Chondrocyte (in vitro differentiated cells): Measurements from ENCODE around the gene FECH. TPM values are rescaled to one million over a fixed set of nuclear protein-coding genes. Genes with fewer than 3 reads are reported as not detected.

ENCODE experiments used
- DNase-seq: peaks from one replicate; pipeline ENCODE4 v3.0.0; 2021; ENCODE audit warnings: mixed read lengths, low spot score
- H3K27ac Mint-ChIP-seq: one replicate; pipeline ENCODE4 v1.8.0; 2021; ENCODE audit warnings: mild to moderate bottlenecking, moderate library complexity, mixed read lengths; ENCODE audit not compliant: unreplicated experiment
- H3K27me3 Mint-ChIP-seq: 2 replicates; pipeline ENCODE4 v1.8.0; 2021; ENCODE audit warnings: low read depth, mixed read lengths
- H3K36me3 Mint-ChIP-seq: 2 replicates; pipeline ENCODE4 v1.8.0; 2021; ENCODE audit warnings: low read depth, mixed read lengths
- H3K4me1 Mint-ChIP-seq: 2 replicates; pipeline ENCODE4 v1.8.0; 2021; ENCODE audit warnings: low read depth, mild to moderate bottlenecking, mixed read lengths
- H3K4me3 Mint-ChIP-seq: one replicate; pipeline ENCODE4 v1.8.0; 2021; ENCODE audit warnings: mild to moderate bottlenecking, moderate library complexity, mixed read lengths; ENCODE audit not compliant: unreplicated experiment
- H3K9me3 Mint-ChIP-seq: 2 replicates; pipeline ENCODE4 v1.8.0; 2021; ENCODE audit warnings: low read depth, mixed read lengths
- CTCF ChIP-seq: fragments of 200-600 bp; sonication (generic); IDR thresholded peaks from 2 replicates; pipeline ENCODE4 v1.5.0; 2021; ENCODE audit warnings: antibody characterized with exemption, mild to moderate bottlenecking, moderate library complexity
- total RNA-seq: library from RNA; stranded (reverse); gene quantifications from 3 replicates; pipeline ENCODE4 v1.2.1, GENCODE V29; 2021

Gene FECH
- total RNA-seq, 1 donor from 2014 or later: 25.9 TPM

DNA sequence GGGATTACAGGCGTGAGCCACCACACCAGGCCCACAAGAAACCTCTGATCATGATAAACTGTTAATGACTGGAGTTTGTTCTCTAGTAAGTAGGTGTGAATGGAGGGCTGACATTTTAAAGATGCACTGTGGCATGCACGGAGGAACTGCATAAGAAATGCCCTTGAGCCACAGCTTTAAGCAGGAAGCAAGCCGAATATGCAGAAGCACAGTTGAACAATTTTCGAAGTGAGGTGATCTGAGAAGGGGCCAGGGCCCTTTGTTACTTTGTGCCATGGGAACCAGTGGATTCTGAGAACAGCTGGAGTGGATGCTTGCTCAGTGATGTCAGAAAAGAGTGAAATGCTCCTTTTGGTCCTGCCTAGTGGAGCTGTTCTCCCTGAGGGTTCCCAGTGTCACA, 16.3 kb downstream of the FECH start:
- H3K27ac Mint-ChIP-seq: no peak overlapping the region
- peaks cover 42% of the 10 kb centered on the region for H3K36me3 Mint-ChIP-seq
- DNase-seq: no peak
- TF ChIP-seq CTCF: no peak
- no peaks in the 10 kb centered on the region for H3K9me3 Mint-ChIP-seq
- H3K4me3 Mint-ChIP-seq: no peak overlapping the region
- H3K27me3 Mint-ChIP-seq: no peaks in the 10 kb centered on the region
- no peaks in the 10 kb centered on the region for H3K4me1 Mint-ChIP-seq

DNA sequence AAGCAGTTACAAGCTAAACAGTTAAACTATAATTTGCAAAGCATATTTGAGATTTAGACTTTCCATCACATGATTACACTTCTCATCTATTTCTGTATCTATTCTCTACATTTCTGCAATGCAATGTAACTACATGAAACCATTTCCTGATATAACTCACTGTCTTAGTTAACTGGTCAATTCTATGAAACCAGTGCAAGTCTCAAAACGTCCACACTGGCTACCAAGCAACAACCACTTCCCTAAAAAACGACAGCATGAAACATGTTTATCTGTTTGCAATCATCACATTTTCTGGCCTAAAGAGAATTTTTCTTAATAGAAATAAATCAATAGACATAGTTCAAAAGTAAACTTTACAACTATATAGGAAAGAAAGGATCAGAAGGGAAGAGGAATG, 17.4 kb downstream of the FECH start:
- no peak for TF ChIP-seq CTCF
- H3K9me3 Mint-ChIP-seq: no peaks in the 10 kb centered on the region
- no peak overlapping the region for H3K4me3 Mint-ChIP-seq
- no peaks in the 10 kb centered on the region for H3K4me1 Mint-ChIP-seq
- no peak for DNase-seq
- peaks cover 39% of the 10 kb centered on the region for H3K36me3 Mint-ChIP-seq
- no peaks in the 10 kb centered on the region for H3K27me3 Mint-ChIP-seq
- H3K27ac Mint-ChIP-seq: no peak overlapping the region

DNA sequence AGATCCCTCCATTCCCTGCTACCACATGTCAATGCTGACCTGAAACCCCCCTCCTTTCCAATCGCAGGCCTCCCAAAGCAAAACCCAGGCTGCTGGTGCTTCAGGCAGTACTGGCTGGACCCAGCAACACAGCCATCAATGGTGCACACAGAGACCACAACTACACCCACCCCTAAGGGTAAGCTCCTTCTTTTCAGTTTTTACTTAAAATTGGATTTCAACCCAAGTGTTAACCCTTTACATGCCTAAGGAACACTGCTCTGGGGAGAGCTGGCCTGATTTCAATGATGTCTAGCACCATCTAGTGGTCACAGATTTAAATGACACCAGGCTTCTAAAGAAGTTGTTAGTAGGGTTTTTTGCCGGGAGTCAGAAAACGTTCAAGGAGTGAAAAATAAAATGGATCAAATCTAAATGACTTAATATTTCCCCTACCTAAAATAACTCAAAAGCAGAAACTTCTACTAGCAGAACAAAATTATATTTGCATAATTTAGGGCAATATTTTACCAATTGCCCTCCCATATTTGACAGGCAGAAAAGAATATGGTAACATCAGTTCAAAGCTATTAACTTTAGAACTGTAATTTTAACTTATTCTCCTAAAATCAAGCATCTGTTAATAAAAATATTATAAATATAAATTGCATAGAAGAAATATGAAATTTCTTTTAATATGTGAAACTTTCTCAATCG, 24.6 kb downstream of the FECH start:
- Mint-ChIP-seq H3K4me3 (no peak overlapping the region), H3K9me3 (no peaks in the 10 kb centered on the region), H3K27me3 (no peaks in the 10 kb centered on the region), H3K27ac (no peak overlapping the region), H3K36me3 (peaks cover 14% of the 10 kb centered on the region), H3K4me1 (peaks cover 5% of the 10 kb centered on the region)
- peak; percentile 99 for TF ChIP-seq CTCF
- no peak for DNase-seq

DNA sequence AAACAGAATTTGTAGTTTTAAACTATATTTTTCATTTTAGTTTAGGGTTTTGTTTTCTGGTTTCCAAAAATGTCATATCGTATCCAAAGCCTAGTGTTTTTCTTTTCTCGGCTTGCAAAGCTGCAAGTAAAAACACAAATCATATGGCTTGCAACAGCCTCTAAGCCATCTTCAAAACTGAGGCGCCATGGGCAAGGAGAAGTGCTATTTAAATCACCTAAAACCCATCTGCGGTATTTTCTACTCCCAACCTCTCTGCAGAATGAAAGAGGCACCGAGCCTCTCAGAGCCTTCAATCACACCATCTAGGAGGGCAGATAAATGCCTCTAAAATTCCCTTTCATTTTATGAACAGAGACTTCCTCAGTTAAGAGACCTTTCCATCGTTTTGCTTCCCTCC, 25.2 kb downstream of the FECH start:
- H3K4me1 Mint-ChIP-seq: peaks cover 5% of the 10 kb centered on the region
- peaks cover 16% of the 10 kb centered on the region for H3K36me3 Mint-ChIP-seq
- DNase-seq: no peak
- no peak for TF ChIP-seq CTCF
- no peak overlapping the region for H3K27ac Mint-ChIP-seq
- no peak overlapping the region for H3K4me3 Mint-ChIP-seq
- no peaks in the 10 kb centered on the region for H3K9me3 Mint-ChIP-seq
- H3K27me3 Mint-ChIP-seq: no peaks in the 10 kb centered on the region

DNA sequence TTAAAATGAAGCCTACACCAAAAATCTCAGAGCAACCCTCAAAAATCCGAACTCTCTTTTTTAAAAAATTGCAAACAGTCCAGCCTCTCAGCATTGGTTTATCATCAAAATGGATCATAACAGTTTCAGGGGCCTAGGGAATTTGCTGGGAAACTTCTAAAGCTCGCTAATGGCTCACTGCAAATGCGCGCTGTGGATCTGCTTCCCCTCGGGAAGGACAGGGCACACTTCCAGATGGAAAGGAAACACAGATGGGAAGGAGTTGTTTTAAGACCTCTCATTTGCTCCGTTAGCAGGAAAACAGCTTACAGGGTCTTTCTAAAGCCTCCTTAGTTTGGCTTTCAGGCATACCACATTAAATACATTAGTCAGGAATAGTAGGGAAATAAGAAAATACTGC, 27.2 kb downstream of the FECH start:
- DNase-seq: no peak
- H3K4me3 Mint-ChIP-seq: no peak overlapping the region
- no peak overlapping the region for H3K27ac Mint-ChIP-seq
- H3K4me1 Mint-ChIP-seq: peaks cover 5% of the 10 kb centered on the region
- no peak for TF ChIP-seq CTCF
- H3K27me3 Mint-ChIP-seq: no peaks in the 10 kb centered on the region
- H3K9me3 Mint-ChIP-seq: no peaks in the 10 kb centered on the region
- H3K36me3 Mint-ChIP-seq: peaks cover 23% of the 10 kb centered on the region
